GM19452 (cell line): ENCODE measurements around the gene SRC.

ENCODE experiments used
- ATAC-seq: cut with Tn5 transposase; IDR thresholded peaks from one replicate; pipeline ENCODE4 v1.9.1; 2021; ENCODE audit not compliant: unreplicated experiment

The SRC gene

DNA sequence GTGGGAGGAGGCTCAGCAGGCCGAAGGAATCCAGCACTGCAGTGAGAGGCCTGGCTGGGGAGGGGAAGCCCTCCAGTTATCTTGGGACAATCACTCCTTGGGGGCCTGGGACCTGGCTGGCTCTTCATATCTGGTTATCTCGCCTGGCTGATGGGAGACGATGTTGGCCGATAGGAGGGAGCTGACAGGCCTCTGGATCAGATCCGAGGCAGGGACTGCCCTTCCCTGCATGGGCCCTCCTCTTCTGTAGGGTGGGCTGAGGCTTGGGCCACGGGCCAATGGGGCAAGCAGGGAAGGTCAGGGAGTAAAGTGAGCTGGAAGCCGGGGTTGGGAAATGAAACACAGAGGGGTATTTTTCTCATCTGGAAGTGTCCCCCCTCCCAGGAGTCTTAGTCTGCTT is 31.3 kb upstream of the SRC start:
- ATAC-seq: no peak

DNA sequence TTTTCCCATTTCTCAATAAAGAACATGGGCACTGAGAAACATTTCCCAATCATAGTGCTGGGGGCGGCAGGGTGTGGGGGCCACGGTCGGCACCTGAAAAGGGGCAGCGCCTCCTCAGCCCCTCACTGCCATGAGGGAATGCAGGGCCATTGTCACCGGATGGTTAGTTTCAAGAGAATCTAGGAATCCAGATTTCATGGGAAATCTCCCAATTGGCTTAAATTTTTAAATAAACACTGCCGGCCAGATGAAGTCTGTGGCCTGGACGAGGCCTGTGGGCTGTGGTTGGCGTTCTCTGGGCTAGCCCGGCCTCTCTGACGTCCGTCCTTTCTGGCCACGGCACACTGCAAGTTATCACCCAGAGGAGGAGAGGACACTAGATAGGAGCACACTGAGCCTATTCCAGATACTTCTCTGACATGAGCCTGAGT is 30.9 kb upstream of the SRC start:
- no peak for ATAC-seq

DNA sequence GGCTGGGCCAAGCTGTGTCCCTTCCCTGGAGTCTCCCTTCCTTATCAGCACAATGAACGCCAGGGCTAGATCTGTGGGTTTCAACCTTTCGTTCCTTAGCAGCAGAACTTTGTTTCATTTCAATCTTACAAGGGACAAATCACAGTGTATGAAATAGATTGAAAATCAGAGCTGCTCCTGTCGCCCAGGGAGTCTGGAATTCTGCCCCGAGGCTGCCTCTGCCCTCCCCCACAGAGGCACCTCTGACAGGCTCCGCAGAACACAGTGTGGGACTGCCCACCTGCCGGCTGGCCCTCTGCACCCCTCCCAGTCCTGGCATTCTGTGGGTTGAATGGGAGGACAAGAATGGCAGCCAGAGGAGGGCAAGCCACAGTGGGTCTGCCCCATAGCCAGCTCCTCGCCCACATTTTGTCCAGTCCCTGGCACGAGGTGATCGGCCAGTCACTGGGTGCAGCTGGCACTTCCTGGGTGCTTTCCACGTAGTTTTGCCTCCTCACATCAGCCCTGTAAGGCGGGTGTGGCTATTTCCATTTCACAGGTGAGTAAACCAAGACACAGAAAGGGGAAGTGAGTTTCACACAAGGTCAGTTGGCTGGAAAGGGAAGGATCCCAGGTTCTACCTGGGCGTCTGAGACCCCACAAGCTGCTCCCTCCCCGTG is 30.4 kb upstream of the SRC start:
- peak; percentile 56 for ATAC-seq

DNA sequence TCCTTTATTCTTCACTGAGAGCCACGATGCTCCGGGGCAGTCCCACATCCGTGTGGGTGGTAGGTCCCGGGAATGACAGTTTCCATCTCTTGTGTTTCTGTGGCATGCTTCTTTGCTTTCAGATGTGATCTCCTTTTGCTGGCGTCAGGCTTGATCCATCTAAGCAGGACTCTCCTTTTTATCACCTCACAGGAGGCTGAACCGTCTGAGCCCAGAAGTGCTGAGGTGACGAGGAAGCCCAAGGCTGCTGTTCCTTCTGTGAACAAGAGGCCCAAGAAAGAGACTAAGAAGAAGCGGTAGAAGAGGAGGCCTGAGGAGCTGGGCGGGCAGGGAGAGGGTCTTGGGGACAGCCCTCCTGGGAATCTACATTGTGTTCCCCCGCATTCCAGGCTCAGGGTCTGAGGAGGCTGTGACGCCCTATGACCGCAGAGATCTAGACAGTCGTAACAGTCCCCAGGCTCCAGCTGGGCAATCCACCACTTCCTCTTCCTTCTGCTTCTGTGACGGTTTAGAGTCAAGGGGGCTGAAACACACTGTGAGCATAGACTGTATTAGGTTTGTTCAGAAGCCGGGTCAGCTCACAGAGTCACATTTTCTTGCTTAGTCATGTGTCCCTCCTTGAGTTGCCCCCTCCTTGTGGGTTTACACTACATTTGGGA is 29.7 kb upstream of the SRC start:
- ATAC-seq: peak; percentile 70

DNA sequence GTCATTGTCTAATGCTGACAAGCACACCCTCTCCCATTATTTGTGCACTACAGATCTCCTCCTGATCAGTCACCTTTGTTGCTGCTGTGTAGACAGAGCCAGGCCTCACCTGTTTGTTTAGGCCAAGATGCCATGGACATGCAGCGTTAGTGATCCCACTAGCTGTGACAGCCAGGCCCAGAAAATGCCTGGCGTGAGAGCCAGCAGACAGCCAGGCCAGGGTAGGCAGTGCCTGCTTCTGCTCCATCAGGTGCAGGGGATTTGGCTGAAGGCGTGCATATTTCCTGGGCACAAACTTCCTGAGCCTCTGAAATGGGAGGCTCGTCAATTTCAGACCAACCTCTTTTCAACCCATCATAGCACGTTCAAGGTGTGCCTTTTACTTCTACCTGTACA is 29.2 kb upstream of the SRC start:
- no peak for ATAC-seq

DNA sequence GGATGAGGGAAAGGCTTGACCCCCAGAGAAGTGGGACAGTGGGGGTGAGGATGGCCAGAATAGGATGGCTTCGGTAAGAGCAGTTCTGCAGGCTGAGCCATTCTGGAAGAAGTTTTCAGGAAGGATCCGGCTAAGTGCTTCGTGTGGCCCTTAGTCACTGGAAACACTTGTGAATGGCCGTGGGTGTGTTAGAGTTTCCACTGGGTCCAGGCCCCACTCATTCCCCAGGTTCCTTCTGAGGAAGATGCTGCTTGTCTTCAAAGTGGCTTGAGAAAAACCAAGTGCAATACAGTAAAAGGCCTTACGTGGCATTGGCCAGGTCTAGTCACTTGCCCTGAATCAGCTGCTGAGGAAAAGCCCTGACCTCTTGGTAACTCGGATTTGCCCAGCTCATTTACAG is 28.6 kb upstream of the SRC start:
- ATAC-seq: no peak

DNA sequence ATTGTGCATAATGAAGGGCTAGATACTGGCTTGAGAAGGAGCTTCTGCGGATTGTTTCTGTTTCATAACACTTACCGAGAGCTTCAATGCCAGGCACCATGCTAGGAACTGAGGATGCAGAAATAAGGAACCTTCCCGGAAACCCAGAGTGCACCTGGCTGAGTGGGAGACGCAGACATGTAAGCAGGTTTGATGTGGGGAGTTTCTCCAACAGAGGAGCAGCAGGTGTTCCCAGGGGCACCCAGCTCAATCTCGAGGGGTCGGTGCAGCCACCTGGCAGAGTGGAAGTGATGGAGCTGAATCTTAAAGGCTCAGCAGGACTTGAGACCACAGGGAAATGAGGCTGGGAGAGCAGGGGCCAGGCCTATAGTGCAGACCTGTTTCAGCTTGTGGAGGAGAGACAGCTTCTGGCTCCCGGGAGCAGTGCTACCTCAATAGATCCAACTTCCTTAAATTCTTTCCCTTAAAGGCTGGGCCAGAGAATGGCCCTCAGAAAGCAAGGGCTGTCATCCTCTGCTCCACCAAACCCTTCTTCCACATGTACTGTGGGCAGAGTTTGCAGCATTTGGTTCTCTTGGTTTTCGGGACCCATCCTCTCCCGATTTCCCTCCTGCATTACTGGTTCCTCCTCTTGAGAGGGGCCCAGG is 27.8 kb upstream of the SRC start:
- no peak for ATAC-seq

DNA sequence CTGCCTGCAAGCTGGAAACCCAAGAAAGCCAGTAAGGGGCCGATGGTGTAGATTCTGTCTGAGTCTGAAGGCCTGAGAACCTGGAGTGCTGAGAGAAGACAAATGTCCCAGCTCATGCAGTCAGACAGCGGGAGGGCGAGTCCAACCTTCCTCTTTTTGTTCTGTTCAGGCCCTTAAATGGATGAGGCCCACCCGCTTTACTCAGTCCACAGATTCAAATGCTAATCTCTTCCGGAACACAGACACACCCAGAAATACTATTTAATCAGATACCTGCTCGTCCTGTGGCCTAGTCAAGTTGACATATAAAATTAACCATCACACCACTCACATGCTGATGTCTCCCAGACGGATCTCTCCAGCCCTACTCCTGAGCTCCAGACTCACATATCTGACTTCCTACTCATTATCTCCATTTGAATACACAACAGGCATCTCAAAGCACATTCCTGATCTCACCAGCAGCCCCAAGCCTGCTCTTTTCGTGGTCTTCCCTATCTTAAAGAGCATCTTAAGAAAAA is 26.7 kb upstream of the SRC start:
- ATAC-seq: no peak

DNA sequence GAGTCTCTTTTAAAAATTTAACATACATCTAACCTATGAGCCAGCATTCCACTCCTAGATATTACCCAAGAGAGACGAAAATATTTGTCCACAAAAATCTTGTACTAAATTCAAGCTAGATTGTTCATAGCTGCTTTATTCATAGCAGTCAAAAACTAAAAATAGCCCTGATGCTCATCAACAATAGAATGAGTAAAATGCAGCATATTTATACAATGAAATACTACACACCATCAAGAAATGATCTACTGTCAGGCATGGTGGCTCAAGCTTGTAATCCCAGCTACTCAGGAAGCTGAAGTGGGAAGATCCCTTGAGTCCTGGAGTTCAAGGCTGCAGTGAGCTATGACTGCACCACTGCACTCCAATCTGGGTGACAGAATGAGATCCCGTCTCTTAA is 22.0 kb upstream of the SRC start:
- ATAC-seq: no peak

DNA sequence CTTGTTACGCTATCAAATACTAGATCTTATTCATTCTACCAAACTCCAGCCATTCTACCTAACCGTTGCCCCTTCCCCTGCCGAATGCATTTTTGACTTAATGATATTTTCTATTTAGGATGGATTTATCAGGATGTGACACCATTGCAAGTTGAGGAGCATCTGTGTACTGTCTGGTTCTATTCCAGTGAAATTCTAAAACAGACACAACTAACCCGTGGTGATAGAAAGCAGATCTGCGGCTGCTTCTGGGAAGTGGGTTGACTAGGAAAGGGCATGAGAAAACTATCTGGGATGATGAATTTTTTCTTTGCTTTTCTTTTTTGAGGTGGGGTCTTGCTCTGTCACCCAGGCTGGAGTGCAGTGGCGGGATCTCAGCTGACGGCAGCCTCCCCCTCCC is 20.7 kb upstream of the SRC start:
- no peak for ATAC-seq

DNA sequence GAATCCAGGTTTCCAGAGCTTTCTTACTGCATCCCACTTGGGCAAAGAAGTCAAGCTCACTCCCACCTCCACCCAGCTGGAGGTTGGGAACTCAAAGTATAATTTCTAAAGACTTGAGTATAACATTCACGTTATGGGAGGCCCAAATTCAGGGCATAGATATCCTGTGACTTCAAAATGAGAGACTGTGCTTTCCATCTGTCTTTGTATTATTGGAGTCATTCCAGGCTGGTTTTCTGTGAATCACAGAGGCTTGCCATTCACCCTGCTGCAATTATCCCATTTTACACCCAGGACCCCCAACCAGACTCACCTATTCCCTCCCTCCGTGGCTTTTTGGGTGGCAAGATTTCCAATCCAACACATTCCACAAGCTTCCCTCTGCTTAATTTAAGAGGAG is 19.3 kb upstream of the SRC start:
- no peak for ATAC-seq

DNA sequence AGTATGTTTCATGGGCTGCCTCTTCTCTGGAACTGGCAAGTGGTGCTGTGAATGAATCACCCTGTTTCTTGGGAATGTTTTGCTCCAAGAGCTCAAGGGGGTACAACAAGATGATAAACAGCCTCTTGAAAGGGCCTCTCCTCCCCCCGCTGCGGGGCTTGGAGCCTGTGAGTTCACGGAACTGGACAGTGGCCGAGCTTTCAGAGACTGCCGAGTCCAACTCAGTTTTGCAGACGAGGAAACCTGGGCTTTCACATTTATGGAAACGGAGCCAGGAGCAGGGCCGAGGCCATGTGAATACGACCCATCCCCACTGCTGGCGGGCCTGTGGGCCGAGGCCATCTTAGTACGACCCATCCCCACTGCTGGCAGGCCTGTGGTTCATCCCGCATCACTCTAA is 18.2 kb upstream of the SRC start:
- ATAC-seq: no peak

DNA sequence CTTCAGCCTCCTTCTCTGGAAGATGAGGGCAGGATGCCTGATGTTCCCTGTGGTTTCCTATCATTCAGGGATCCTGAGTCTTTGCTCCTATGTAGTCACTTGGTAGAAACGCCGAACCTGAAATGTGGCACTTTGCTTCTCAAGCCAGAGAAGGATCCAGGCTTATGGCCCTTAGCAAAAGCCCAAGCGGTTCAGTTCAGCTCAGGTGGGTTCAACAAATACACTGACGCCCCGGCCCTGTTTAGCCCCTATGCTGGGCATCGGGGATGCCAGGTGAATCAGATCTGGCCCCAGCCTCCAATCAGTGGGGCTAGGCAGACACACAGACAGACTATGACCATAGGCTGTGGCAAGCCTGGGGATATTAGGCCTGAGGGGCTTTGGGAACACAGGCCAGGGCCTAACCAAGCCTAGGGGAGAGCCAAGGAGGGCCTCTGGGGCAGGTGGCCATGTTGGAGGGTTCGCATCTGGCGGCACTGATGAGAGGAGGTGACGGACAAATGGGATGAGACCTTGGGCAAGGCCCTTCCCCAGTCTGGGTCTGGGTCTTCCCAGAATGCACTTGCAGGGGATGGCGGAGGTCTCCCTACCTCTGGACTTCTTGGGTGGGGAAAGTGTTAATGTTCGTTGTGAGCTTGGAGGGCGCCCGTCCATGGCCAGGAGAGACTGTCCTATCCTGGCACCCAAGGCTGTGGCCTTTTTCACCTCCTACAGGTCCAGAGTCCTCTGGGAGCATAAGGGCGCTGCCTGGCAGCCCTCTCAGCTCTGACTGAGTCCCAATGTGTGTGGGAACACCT is 17.6 kb upstream of the SRC start:
- no peak for ATAC-seq

DNA sequence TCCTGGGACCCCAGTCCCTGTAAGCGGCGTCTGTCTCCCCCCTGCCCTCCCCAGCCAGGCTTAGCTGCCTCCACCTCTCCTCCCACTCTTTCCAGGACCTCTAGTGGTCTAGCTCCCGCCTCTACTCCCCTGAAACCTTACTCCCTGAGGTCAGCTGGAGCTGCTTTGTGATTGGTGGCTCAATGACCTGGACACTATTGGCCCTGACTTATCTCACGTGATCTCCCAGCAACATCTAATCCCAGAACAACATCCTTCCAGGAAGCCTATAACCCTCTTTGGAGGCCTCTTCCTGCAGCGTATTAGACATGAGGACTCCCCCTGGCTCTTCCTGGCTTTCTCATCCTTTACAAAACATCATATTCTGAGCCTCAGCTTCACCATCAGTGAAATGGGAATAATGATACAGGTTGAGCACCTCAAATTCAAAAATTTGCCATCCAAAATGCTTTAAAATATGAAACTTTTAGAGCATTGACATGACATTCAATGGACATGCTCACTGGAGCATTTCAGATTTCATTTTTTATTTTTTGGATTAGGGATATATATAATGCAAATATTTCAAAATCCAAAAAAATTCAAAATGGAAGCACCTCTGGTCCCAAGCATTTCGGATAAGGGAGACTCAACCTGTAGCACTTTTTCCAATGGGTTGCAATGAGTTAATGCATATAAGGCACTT is 16.3 kb upstream of the SRC start:
- ATAC-seq: no peak

DNA sequence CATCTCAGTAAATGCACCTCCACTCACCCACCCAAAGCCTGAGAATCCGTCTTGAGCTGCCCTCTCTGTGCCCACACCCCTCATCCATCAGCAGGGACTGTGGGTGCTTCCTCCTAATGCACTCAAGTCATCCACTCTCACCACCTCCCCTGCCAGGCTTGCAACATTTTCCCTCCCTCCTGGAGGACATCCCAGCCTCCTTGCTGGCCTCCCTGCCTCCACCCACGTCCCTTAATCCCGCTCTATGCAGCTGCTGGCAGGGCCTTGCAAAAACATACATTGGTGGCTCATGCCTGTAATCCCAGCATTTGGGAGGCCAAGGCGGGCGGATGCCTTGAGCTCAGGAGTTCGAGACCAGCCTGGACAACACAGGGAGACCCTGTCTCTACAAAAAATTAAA is 15.6 kb upstream of the SRC start:
- ATAC-seq: no peak

DNA sequence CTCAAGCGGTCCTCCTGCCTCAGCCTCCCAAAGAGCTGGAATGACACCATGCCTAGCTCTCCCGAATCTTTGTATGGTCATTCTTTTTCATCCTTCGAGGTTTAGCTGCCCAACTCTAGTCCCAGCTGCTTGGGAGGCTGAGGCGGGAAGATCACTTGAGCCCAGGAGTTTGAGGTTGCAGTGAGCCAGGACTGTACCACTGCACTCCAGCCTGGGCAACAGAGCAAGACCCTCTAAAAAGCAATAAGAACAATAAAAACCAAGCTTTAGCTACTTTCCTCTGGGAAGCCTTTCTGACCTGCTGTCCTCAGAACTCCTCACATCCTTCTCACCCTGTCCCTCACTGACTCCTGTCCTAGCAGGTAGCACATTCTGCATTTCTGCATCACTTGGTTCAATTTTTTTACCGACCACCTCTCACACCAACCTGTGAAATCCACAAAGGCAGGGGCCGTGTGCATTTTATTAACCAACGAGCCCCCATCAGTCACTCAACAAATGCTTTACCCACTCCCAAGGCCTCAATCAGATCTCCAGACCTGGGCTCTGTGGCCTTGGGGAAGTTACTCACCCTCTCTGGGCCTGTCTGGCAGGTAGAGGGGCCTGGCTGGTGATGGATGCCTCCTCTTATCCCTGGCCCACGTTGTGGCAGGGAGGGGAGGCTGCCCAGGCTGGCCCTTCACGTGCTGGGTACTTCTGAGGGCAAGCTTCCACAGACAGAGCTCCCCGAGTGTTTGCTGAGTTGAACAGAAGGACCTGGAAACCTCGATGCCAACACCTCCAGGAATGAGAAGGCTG is 14.7 kb upstream of the SRC start:
- ATAC-seq: no peak

DNA sequence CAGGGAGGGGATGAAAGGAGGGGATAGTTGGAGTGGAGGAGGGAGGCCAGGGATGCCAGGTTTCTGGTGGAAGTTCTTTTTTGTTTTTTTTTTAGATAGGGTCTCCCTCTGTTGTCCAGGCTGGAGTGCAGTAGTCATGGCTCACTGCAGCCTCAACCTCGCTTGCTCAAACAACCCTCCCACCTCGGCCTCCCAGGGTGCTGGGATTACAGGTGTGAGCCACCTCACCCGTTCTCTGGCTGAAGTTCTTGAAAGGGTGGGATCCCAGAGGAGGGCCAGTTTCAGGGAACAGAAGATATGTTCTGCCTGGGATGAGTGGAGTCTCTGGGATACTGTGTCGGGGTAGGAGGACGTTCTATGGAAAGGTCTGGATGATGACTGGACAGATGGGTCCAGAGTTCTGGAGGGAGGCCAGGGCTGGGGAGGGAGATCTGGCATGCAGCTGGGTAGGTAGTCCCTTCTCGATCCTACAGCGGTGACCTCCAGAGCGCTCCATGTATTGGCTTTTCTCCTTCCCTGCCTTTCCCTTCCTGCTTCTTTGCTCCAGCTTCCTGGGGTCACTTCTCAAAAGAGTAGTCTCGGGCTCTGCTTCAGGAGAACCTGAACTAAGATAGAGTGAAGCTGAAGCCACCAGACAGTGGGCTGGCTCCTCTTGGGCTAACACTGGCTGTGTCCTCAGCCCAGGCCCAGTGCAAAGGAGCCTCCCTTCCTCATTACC is 12.7 kb upstream of the SRC start:
- no peak for ATAC-seq

DNA sequence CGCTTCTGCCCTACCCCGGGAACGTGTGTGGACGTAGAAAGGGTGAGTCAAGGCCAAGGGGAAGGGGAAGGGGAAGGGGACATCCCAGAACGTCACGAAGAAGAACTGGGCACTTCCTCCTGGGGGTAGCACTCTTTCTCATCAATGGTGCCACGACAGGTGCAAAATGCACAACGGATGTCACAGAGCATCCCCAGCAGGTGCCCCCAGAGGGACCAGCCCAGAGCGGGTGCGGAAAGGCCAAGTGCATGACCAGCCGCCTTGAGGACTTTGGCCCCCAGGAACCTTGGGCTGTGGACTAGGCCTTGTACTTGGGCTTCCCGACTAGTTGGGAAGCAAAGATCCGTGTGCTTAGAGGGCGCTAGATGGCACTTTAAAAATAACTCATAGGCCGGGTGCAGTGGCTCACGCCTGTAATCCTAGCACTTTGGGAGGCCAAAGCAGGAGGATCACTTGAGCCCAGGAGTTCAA is 12.1 kb upstream of the SRC start:
- ATAC-seq: no peak

DNA sequence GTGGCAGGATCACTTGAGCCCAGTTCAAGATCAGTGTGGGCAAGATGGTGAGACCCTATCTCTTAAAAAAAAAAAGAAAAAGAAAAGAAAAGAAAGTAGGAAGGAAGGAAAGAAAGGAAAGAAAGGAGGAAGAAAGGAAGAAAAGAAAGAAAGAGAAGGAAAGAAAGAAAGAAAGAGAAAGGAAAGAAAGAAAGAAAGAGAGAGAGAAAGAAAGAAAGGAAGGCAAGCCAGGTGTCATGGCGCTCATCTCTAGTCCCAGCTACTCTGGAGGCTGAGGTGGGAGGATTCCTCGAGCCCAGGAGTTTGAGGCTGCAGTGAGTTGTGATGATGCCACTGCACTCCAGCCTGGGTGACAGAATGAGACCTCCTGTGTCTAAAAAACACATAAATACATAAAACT is 11.5 kb upstream of the SRC start:
- no peak for ATAC-seq
